Measurements from ENCODE around the gene TCF7L2.
"Not testable (repeated sequence)": the region's sequence is repeated elsewhere in the genome, so short reads cannot be mapped to it uniquely, and the experiment has no call there.

The TCF7L2 gene

GRCh38 chr10:113097036-113097435 is 147.0 kb downstream of the TCF7L2 start:
- no peak for FAIRE-seq

GRCh38 chr10:113099431-113100183 is 149.6 kb downstream of the TCF7L2 start:
- no peak for FAIRE-seq

GRCh38 chr10:113100281-113100680 is 150.2 kb downstream of the TCF7L2 start:
- FAIRE-seq = no peak

GRCh38 chr10:113103131-113103840 is 153.2 kb downstream of the TCF7L2 start:
- peak; percentile 99 for FAIRE-seq

GRCh38 chr10:113104047-113104446 is 154.0 kb downstream of the TCF7L2 start:
- FAIRE-seq = peak; percentile 61

GRCh38 chr10:113108194-113108835 is 158.3 kb downstream of the TCF7L2 start:
- no peak for FAIRE-seq

GRCh38 chr10:113108948-113109347 is 158.9 kb downstream of the TCF7L2 start:
- no peak for FAIRE-seq

- FAIRE-seq = not testable (repeated sequence)
These were observed 159.4 kb downstream of the TCF7L2 start for GRCh38 chr10:113109482-113109881.

- FAIRE-seq = no peak
These were observed 161.2 kb downstream of the TCF7L2 start for GRCh38 chr10:113111260-113111659.

- no peak for FAIRE-seq
These were observed 162.1 kb downstream of the TCF7L2 start for GRCh38 chr10:113111900-113112853.

GRCh38 chr10:113113241-113113640 is 163.2 kb downstream of the TCF7L2 start:
- FAIRE-seq = no peak

- FAIRE-seq = no peak
These were observed 163.9 kb downstream of the TCF7L2 start for GRCh38 chr10:113113918-113114317.

GRCh38 chr10:113115556-113115955 is 165.5 kb downstream of the TCF7L2 start:
- FAIRE-seq = no peak

- no peak for FAIRE-seq
These were observed 168.8 kb downstream of the TCF7L2 start for GRCh38 chr10:113118882-113119281.

- FAIRE-seq = no peak
These were observed 169.8 kb downstream of the TCF7L2 start for GRCh38 chr10:113119801-113120200.

- no peak for FAIRE-seq
These were observed 171.1 kb downstream of the TCF7L2 start for GRCh38 chr10:113121153-113121552.

- no peak for FAIRE-seq
These were observed 172.9 kb downstream of the TCF7L2 start for GRCh38 chr10:113122947-113123346.

GRCh38 chr10:113124724-113125123 is 174.7 kb downstream of the TCF7L2 start:
- FAIRE-seq = no peak

GRCh38 chr10:113125612-113126011 is 175.6 kb downstream of the TCF7L2 start:
- FAIRE-seq = no peak

- FAIRE-seq = no peak
These were observed 176.5 kb downstream of the TCF7L2 start for GRCh38 chr10:113126229-113127201.

- FAIRE-seq = peak; percentile 97
These were observed 177.3 kb downstream of the TCF7L2 start for GRCh38 chr10:113127261-113127900.
